Stimulated activated CD8-positive, alpha-beta memory T cell treated with anti-CD3 and anti-CD28 coated beads, Interleukin-4, amount 100 ng/mL, for 4 hours (primary cell): Measurements from ENCODE around the gene BIRC6.
"Not testable (repeated sequence)": the region's sequence is repeated elsewhere in the genome, so short reads cannot be mapped to it uniquely, and the experiment has no call there.

Experiments
- DNase-seq, 2 donors: peaks; one replicate each; pipeline ENCODE4 v3.0.0-alpha.2; 2020; ENCODE audit warnings: low read depth in 2 of 2, low spot score in 1 of 2

Gene BIRC6

GRCh38 chr2:32442020-32442467, 85.2 kb downstream of the BIRC6 start:
- DNase-seq: no peak

GRCh38 chr2:32446369-32446768, 89.5 kb downstream of the BIRC6 start:
- no peak for DNase-seq

- DNase-seq: no peak
Measured at GRCh38 chr2:32450851-32451250, 94.0 kb downstream of the BIRC6 start.

GRCh38 chr2:32452338-32453064, 95.7 kb downstream of the BIRC6 start:
- no peak for DNase-seq

- DNase-seq: no peak
Measured at GRCh38 chr2:32453242-32454062, 96.6 kb downstream of the BIRC6 start.

- no peak for DNase-seq
Measured at GRCh38 chr2:32455816-32456215, 99.0 kb downstream of the BIRC6 start.

- DNase-seq: no peak
Measured at GRCh38 chr2:32456808-32457207, 100.0 kb downstream of the BIRC6 start.

- no peak for DNase-seq
Measured at GRCh38 chr2:32457814-32458213, 101.0 kb downstream of the BIRC6 start.

- not testable (repeated sequence) for DNase-seq
Measured at GRCh38 chr2:32460861-32461260, 104.0 kb downstream of the BIRC6 start.

- no peak for DNase-seq
Measured at GRCh38 chr2:32463110-32463509, 106.3 kb downstream of the BIRC6 start.

- no peak for DNase-seq
Measured at GRCh38 chr2:32464431-32464830, 107.6 kb downstream of the BIRC6 start.

- no peak for DNase-seq
Measured at GRCh38 chr2:32472605-32473004, 115.8 kb downstream of the BIRC6 start.

- no peak for DNase-seq
Measured at GRCh38 chr2:32474381-32474780, 117.6 kb downstream of the BIRC6 start.

GRCh38 chr2:32478889-32479620, 122.2 kb downstream of the BIRC6 start:
- DNase-seq: no peak

GRCh38 chr2:32479993-32480392, 123.2 kb downstream of the BIRC6 start:
- no peak for DNase-seq

GRCh38 chr2:32482471-32482870, 125.6 kb downstream of the BIRC6 start:
- no peak for DNase-seq

GRCh38 chr2:32484937-32485336, 128.1 kb downstream of the BIRC6 start:
- DNase-seq: no peak

GRCh38 chr2:32485399-32485798, 128.6 kb downstream of the BIRC6 start:
- no peak for DNase-seq

GRCh38 chr2:32489061-32489460, 132.2 kb downstream of the BIRC6 start:
- DNase-seq: no peak

GRCh38 chr2:32491346-32491745, 134.5 kb downstream of the BIRC6 start:
- no peak for DNase-seq

GRCh38 chr2:32495139-32495538, 138.3 kb downstream of the BIRC6 start:
- DNase-seq: no peak

GRCh38 chr2:32496662-32497061, 139.8 kb downstream of the BIRC6 start:
- DNase-seq: no peak
